Lower leg skin (tissue), 4 donors: ENCODE results near the gene MRPL49. TPM values are rescaled to one million over a fixed set of nuclear protein-coding genes. Genes with fewer than 3 reads are reported as not detected.
"Not testable (repeated sequence)": the region's sequence is repeated elsewhere in the genome, so short reads cannot be mapped to it uniquely, and the experiment has no call there.

Experiments used
- DNase-seq, 2 donors: peaks; one replicate each; pipeline ENCODE4 v3.0.0-alpha.2; 2019; ENCODE audit warnings: low spot score in 2 of 2
- H3K4me3 ChIP-seq: fragments of 200-600 bp; sonication (generic); 2 replicates; pipeline ENCODE4 v1.5.1; 2017; ENCODE audit warnings: mild to moderate bottlenecking, low read depth; ENCODE audit not compliant: poor library complexity, severe bottlenecking
- POLR2A ChIP-seq, 2 donors: fragments of 450-650 bp; IDR thresholded peaks; one replicate each; pipeline ENCODE4 v1.6.1; 2016 to 2017; ENCODE audit warnings: antibody characterized with exemption in 2 of 2, mild to moderate bottlenecking in 1 of 2, moderate library complexity in 1 of 2
- WGBS, 2 donors: methylation state at CpG; one replicate each; pipeline ENCODE4 v1.1.5; 2018; 5-methylcytosine and 5-hydroxymethylcytosine counted together
- intact Hi-C: fragments of 100-400 bp; cut with DNase I; formaldehyde crosslinking; loops from one replicate; pipeline ENCODE4 v1.15.0; 2023; ENCODE audit warnings: low total_unique reads
- microRNA-seq, 2 donors: library from miRNA; unstranded; fragments of <30 nt; microRNA quantifications; one replicate each; pipeline ENCODE4, GENCODE V29; 2016; ENCODE audit warnings: borderline replicate concordance in 2 of 2, borderline number of aligned reads in 1 of 2
- total RNA-seq, 4 donors: library from RNA; depleted of rRNA; stranded (reverse); fragments of >200 nt; gene quantifications; one replicate each; pipeline ENCODE4 v1.1.0, GENCODE V29; 2016
- TF ChIP-seq, protein P1 (sequence below), 3 donors: fragments of 450-650 bp; IDR thresholded peaks; one replicate each; pipeline ENCODE4 v1.5.1; 2016; ENCODE audit warnings: antibody characterized with exemption in 3 of 3, mild to moderate bottlenecking in 3 of 3, moderate library complexity in 2 of 3

Gene MRPL49
- total RNA-seq, 4 donors from 2014 or later, result 61.0 to 107 (median 82.4) TPM

DNA sequence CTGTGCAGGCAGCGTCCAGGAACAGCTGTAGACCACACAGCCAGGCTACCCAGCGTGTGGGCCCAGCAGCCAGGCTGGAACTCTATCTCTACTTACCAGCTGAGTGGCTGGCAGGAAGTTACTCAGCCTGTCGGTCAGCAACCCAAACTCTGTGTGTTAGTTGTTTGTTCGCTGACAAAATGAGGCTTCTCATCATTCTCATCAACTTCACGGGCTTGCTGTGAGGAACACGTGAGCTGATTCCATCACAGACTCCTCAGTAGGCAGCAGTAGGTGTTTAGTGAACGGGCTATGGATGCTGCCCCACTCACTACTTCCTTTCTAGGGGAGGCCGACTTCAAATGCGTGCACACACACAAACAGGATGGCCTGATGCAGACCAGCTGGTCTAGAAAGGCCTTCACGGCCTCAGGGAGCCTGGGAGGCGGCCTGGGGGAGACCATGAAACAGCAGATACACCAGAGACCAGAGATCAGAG lies 47.1 kb downstream of the MRPL49 start:
- WGBS, 2 donors, result 75 to 78% methylated on average over 11 of the region's 11 CpGs
- intact Hi-C loops, result no loop called here
- no peak for TF ChIP-seq POLR2A (IDR thresholded peaks at IDR 0.05)
- TF ChIP-seq, protein P1, sequence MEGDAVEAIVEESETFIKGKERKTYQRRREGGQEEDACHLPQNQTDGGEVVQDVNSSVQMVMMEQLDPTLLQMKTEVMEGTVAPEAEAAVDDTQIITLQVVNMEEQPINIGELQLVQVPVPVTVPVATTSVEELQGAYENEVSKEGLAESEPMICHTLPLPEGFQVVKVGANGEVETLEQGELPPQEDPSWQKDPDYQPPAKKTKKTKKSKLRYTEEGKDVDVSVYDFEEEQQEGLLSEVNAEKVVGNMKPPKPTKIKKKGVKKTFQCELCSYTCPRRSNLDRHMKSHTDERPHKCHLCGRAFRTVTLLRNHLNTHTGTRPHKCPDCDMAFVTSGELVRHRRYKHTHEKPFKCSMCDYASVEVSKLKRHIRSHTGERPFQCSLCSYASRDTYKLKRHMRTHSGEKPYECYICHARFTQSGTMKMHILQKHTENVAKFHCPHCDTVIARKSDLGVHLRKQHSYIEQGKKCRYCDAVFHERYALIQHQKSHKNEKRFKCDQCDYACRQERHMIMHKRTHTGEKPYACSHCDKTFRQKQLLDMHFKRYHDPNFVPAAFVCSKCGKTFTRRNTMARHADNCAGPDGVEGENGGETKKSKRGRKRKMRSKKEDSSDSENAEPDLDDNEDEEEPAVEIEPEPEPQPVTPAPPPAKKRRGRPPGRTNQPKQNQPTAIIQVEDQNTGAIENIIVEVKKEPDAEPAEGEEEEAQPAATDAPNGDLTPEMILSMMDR (IDR thresholded peaks at IDR 0.05), result no peak

DNA sequence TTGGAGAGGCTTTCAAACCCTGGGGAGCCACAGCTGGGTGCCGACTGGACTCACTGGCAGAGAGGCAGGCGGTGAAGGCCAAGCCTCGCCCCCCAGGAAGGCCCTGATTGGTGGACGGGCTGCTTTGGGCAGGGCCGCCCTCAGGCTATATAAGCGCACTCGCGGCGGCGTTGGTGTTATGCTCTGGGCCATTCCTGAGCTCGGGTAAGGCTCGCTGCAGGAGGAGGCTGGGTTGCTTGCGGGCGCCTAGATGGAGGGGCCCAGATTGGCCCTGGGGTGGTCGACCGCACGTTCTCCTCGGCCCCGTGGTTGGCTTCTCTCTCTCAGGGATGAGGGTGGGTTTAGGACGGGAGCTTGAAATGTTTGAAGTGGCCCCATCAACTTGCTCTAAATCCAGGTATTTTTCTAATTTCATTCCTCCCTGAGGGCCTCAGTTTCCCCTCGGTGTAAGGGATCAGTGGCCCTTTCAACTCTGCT lies 48.0 kb downstream of the MRPL49 start, which contains the start of gene SPDYC:
TSS of gene SPDYC (plus strand) at position 176 of the 477 bp plus-strand sequence. CDS start 1,125 bp downstream, outside the sequence.
- TF ChIP-seq POLR2A (IDR thresholded peaks at IDR 0.05), result no peak
- TF ChIP-seq, protein P1 (IDR thresholded peaks at IDR 0.05), result no peak
- 82 to 92% methylated on average over 12 to 21 of the region's 21 CpGs for WGBS, 2 donors
- intact Hi-C loops, result no loop called here

More for the DNA sequence above, 47.1 kb downstream of the MRPL49 start:
- no peak for DNase-seq
- no peak overlapping the region for H3K4me3 ChIP-seq

DNA sequence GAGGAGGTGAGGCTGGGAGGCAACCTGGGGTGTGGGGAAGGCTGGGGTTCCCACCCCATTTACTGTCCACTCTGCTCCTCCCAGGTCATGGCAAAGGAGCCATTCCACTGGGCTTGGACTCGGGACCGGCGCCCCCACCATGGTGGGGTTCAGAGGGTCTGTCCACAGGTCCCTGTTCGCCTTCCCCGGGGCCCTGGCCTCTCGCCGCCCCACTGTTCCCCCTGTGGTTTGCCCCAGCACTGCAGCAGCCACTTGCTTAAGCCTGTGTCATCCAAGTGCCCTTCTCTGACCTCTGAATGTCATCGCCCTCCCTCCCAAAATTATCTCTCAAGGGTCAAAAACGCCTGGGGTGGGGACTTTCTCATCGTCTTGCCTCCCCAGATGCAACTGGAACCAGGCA lies 50.5 kb downstream of the MRPL49 start:
- WGBS, 2 donors, result 88% methylated on average over 10 of the region's 10 CpGs
- H3K4me3 ChIP-seq, result no peak overlapping the region
- peak in 1 of 2 donors; percentile 70 for DNase-seq
- no peak for TF ChIP-seq POLR2A (IDR thresholded peaks at IDR 0.05)
- TF ChIP-seq, protein P1 (IDR thresholded peaks at IDR 0.05), result no peak
- intact Hi-C loops, result no loop called here

More for the DNA sequence above, 48.0 kb downstream of the MRPL49 start, which contains the start of gene SPDYC:
- H3K4me3 ChIP-seq, result no peak within 1 kb of the TSS
- DNase-seq, result no peak

DNA sequence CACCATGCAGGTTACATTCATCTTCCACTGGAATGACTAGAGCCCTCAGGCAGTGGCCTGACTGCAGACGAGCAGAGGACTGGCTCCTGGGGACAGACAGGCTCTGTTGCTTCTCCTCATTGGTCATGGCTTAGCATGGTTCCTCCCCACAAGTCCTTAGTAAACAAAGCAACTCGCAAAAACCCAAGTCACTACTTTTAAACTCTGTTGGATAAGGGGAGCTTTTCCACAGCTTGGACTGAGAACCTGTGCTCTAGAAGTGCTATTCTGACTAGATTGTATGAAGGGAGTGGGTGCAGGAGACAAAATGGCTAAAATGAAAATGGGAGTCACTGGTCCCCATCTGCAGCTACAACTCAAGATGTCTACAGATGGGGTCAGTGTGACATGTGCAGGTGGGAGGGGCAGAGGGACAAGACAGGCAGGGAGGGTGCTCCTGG lies 52.5 kb downstream of the MRPL49 start:
- DNase-seq, H3K4me3 ChIP-seq, intact Hi-C loops: not testable (repeated sequence)
- 51 to 56% methylated on average over 2 of the region's 2 CpGs for WGBS, 2 donors

Small RNA genes within 50 kb of the gene (microRNA-seq; reads per million reads assigned to microRNA genes)
- 0.68 to 1.1 reads per million in 2 donors for gene MIR6751

Other genes with a start within 250 kb of the MRPL49 start
- gene EHD1, start 243.7 kb upstream of the MRPL49 start, total RNA-seq, result 10 to 100 TPM; 81.0 to 98.9 (median 90.5) TPM
- 100 to 1,000 TPM in 1 of 4 donors, 10 to 100 TPM in 3; 73.8 to 118 (median 91.2) TPM for gene ATG2A, start 205.1 kb upstream of the MRPL49 start, total RNA-seq
- gene PPP2R5B, start 197.6 kb upstream of the MRPL49 start, total RNA-seq, result 10 to 100 TPM; 21.8 to 43.6 (median 34.0) TPM
- gene GPHA2, start 186.4 kb upstream of the MRPL49 start, total RNA-seq, result not detected
- gene MAJIN, start 150.2 kb upstream of the MRPL49 start, total RNA-seq, result not detected
- gene BATF2, start 125.3 kb upstream of the MRPL49 start, total RNA-seq, result under 1 TPM in 2 of 4 donors, not detected in 2; 0.15 to 0.62 TPM
- gene ARL2, start 108.2 kb upstream of the MRPL49 start, total RNA-seq, result 100 to 1,000 TPM; 101 to 260 (median 110) TPM
- 10 to 100 TPM; 16.9 to 48.0 (median 22.7) TPM for gene SNX15, start 94.9 kb upstream of the MRPL49 start, total RNA-seq
- 10 to 100 TPM; 11.6 to 15.1 (median 12.9) TPM for gene SAC3D1, start 81.1 kb upstream of the MRPL49 start, total RNA-seq
- 10 to 100 TPM in 2 of 4 donors, 1 to 10 TPM in 2; 1.5 to 11.9 (median 9.7) TPM for gene NAALADL1, start 63.8 kb upstream of the MRPL49 start, total RNA-seq
- 1 to 10 TPM; 1.0 to 2.4 (median 1.7) TPM for gene CDCA5, start 38.3 kb upstream of the MRPL49 start, total RNA-seq
- 10 to 100 TPM; 45.8 to 72.3 (median 54.8) TPM for gene ZFPL1, start 38.1 kb upstream of the MRPL49 start, total RNA-seq
- gene VPS51, start 26.1 kb upstream of the MRPL49 start, total RNA-seq, result 100 to 1,000 TPM; 373 to 932 (median 648) TPM
- 100 to 1,000 TPM; 118 to 374 (median 160) TPM for gene TM7SF2, start 10.4 kb upstream of the MRPL49 start, total RNA-seq
- gene ZNHIT2, start 4.6 kb upstream of the MRPL49 start, total RNA-seq, result 10 to 100 TPM; 10.7 to 24.9 (median 17.7) TPM
- gene FAU, start 187 bp upstream of the MRPL49 start, total RNA-seq, result 1,000 to 10,000 TPM in 2 of 4 donors, 100 to 1,000 TPM in 2; 574 to 1,562 (median 887) TPM
- gene SYVN1, start 12.2 kb downstream of the MRPL49 start, total RNA-seq, result 10 to 100 TPM; 21.9 to 60.3 (median 47.8) TPM
- gene SPDYC, start 47.9 kb downstream of the MRPL49 start, total RNA-seq, result not detected
- 100 to 1,000 TPM; 284 to 464 (median 363) TPM for gene CAPN1, start 59.6 kb downstream of the MRPL49 start, total RNA-seq
- 10 to 100 TPM in 1 of 4 donors, 1 to 10 TPM in 3; 6.7 to 11.2 (median 7.6) TPM for gene POLA2, start 139.6 kb downstream of the MRPL49 start, total RNA-seq
- 1 to 10 TPM in 3 of 4 donors, not detected in 1; 2.5 to 4.2 (median 3.4) TPM for gene CDC42EP2, start 192.5 kb downstream of the MRPL49 start, total RNA-seq
- gene DPF2, start 211.5 kb downstream of the MRPL49 start, total RNA-seq, result 10 to 100 TPM; 20.6 to 36.4 (median 26.1) TPM
- under 1 TPM in 3 of 4 donors, not detected in 1; 0.19 to 0.26 (median 0.20) TPM for gene TIGD3, start 232.4 kb downstream of the MRPL49 start, total RNA-seq